HG02938 (cell line): ENCODE data around the gene NUMA1.

Experiments used
- ATAC-seq: cut with Tn5 transposase; IDR thresholded peaks from one replicate; pipeline ENCODE4 v1.9.1; 2021; ENCODE audit warnings: mild to moderate bottlenecking, moderate library complexity; ENCODE audit not compliant: unreplicated experiment

Gene NUMA1

GRCh38 chr11:72015511-72016061 lies 64.8 kb downstream of the NUMA1 start:
- no peak for ATAC-seq

- no peak for ATAC-seq
Measured at GRCh38 chr11:72014761-72015320, 65.5 kb downstream of the NUMA1 start.

- no peak for ATAC-seq
Measured at GRCh38 chr11:72013765-72014711, 66.3 kb downstream of the NUMA1 start.

GRCh38 chr11:72012897-72013721 lies 67.2 kb downstream of the NUMA1 start:
- ATAC-seq = no peak

GRCh38 chr11:72012091-72012630 lies 68.2 kb downstream of the NUMA1 start:
- no peak for ATAC-seq

GRCh38 chr11:72010529-72011233 lies 69.7 kb downstream of the NUMA1 start:
- no peak for ATAC-seq

GRCh38 chr11:72009156-72009555 lies 71.2 kb downstream of the NUMA1 start:
- no peak for ATAC-seq

GRCh38 chr11:72008728-72009127 lies 71.6 kb downstream of the NUMA1 start:
- ATAC-seq = no peak

- ATAC-seq = no peak
Measured at GRCh38 chr11:72007587-72007986, 72.8 kb downstream of the NUMA1 start.

- no peak for ATAC-seq
Measured at GRCh38 chr11:72007089-72007476, 73.3 kb downstream of the NUMA1 start.

- no peak for ATAC-seq
Measured at GRCh38 chr11:72006309-72007088, 73.8 kb downstream of the NUMA1 start.

GRCh38 chr11:72005347-72006260 lies 74.7 kb downstream of the NUMA1 start:
- ATAC-seq = no peak

GRCh38 chr11:72004515-72005346 lies 75.6 kb downstream of the NUMA1 start:
- no peak for ATAC-seq

GRCh38 chr11:72003776-72004171 lies 76.6 kb downstream of the NUMA1 start:
- ATAC-seq = no peak

- ATAC-seq = no peak
Measured at GRCh38 chr11:72002841-72003775, 77.2 kb downstream of the NUMA1 start.

- no peak for ATAC-seq
Measured at GRCh38 chr11:72001834-72002591, 78.3 kb downstream of the NUMA1 start.
